GM21717 (cell line): ENCODE measurements around the gene SLC2A3.
"Not testable (repeated sequence)": the region's sequence is repeated elsewhere in the genome, so short reads cannot be mapped to it uniquely, and the experiment has no call there.

Experiments
- ATAC-seq: cut with Tn5 transposase; IDR thresholded peaks from one replicate; pipeline ENCODE4 v1.9.1; 2021; ENCODE audit warnings: mild to moderate bottlenecking, moderate library complexity; ENCODE audit not compliant: unreplicated experiment

SLC2A3 gene

DNA sequence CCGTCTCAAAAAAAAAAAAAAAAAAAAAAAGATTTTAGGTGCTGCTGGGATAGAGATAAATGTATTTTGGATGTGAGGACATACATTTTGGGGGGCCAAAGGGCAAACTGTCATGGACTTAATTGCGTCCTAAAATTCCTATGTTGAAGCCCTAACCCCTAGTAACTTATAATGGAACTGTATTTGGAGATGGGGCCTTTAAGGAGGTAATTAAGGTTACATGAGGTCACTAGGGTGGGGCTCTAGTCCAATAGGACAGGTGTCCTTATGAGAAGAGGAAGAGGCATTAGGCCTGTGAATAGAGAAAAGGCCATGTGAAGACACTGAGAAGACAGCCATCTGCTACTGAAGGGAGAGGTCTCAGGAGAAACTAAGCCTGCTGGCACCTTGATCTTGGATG is 17.9 kb upstream of the SLC2A3 start:
- not testable (repeated sequence) for ATAC-seq

DNA sequence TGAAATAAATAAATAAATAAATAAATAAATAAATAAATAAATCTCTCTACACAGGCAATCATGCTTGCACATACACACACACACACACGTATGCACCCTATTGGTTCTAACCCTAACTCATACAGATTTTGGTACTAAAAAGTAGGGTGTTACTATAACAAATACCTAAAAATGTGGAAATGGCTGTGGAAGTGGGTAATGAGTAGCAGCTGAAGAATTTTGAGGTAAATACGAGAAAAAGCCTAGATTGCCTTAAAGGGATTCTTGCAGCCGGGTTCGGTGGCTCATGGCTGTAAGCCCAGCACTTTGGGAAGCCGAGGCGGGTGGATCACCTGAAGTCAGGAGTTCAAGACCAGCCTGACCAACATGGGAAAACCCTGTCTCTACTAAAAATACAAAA is 15.7 kb upstream of the SLC2A3 start:
- no peak for ATAC-seq

DNA sequence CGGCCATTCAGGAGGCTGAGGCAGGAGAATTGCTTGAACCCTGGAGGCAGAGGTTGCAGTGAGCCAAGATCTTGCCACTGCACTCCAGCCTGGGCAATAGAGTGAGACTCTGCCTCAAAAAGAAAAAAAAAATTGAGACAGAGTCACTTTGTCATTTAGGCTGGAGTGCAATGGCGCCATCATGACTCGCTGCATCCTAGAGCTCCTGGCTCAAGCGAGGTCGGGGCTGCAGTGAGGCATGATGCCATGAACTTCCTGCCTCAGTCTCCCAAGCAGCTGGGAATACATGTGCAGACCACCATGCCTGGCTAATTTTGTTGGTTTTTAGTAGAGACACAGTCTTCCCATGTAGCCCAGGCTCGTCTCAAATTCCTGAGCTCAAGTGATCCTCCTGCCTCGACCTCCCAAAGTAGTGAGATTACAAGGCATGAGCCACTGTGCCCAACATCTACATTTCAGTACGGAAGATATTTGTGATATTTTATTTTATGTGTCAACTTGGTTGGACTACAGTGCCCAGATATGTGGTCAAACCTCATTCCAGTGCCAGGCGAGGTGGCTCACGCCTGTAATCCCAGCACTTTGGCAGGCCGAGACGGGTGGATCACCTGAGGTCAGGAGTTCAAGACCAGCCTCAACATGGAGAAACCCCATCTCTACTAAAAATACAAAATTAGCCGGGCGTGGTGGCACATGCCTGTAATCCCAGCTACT is 14.4 kb upstream of the SLC2A3 start:
- not testable (repeated sequence) for ATAC-seq

DNA sequence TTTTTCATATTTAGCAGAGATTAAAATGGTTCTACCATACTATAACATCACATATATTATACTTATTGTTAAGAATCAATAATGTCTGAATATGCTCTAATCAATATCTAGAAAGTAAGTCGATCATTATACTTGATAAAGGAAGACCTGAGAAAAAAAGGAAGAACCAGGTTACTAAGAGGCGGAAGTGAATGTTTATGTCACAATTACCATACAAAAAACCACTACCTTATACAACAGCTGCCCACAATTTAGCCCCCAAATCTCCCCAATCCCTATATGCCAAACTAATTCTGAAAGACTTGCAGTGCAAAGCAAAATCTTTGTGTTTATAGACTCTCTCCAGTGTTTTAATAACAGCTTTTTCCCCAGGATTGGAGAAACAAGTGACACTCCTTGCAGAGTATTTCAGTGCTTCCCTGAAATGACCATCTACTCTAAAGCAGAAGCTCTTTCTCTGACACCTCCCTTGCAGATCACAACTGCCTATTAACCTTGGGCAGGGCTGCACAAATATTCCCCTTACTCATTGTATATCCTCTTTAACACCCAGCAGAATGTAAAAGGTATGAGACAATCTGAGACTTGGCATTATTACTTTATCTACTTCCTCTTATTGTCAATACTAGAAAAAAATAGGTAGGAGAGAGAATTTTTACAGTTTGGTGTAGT is 12.7 kb upstream of the SLC2A3 start:
- no peak for ATAC-seq

DNA sequence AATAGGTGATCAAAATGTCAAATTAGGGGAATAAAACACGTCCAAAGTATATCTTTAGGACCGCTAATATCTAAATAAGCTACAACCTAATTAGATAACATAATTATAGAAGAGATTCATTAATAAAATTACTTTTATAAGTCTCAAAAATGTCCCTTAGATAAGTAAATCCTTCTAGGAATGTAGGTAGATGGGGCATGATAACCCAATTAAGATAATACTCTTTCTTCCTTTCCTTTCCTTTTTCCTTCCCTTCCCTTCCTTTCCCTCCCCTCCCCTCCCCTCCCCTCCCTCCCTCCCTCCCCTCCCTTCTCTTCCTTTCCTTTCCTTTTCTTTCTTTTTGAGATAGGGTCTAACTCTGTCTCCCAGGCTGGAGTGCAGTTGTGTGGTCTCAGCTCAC is 11.0 kb upstream of the SLC2A3 start:
- no peak for ATAC-seq

DNA sequence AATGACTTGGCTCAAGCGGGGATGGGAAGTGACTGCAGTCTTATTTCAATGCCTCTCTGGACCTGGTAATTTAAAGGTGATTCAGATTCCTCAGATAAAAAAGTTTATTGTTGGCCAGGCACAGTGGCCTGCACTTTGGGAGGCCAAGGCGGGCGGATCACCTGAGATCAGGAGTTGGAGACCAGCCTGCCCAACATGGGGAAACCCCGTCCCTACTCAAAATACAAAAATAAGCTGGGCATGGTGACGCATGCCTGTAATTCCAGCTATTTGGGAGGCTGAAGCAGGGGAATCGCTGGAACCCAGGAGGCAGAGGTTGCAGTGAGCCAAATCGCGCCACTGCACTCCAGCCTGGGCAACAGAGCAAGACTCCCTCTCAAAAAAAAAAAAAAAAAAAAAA is 8.8 kb upstream of the SLC2A3 start:
- ATAC-seq = not testable (repeated sequence)

DNA sequence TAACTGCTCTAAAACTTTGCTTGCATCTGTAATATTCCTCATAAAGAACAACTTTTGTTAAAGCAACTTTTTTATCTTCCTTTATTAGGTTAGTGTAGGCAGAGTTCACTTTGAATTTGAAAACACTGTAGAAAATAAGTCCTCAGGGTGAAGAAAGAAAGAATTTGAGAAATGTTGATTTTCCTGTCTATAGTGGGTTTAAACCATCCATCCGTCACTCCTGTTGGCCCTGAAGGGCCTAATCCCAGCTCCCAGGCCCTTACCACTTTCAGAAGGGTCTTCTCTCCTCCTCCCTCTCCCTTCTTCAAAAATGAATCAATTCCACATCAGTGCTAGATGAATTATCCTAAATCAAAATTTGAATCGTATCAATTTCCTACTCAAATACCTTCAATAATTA is 4.9 kb upstream of the SLC2A3 start:
- no peak for ATAC-seq

DNA sequence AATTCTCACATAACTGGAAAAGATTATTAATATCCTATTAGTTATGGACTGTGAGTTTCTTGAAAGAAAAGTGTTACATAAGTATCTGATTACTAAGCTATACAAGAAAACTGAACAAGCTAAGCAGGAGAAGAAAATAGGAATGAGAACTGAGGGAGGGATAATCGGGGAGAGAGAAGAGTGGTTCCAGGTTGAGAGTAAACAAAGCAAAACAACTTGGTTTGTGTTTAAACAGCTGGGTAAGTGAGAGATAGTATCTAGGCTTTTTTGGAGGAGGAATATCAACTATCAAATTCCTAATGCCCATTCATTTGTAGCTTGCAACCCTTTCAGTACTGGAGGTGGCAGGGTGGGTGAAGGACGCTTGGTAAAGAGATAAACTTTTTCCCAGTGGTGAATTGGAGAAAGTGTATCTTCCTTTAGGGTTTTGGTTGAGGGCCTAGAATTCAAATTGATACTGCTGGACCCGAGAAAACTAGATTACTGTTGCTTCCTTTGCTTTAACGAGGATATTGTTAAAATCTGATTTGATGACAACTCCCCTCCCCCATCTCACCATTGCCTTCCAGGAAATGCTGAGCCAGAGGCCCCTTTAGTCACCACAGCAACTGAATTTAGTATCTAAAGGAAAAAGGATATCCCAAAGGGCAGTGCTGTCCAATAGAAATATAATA is 2.0 kb upstream of the SLC2A3 start:
- ATAC-seq = no peak

DNA sequence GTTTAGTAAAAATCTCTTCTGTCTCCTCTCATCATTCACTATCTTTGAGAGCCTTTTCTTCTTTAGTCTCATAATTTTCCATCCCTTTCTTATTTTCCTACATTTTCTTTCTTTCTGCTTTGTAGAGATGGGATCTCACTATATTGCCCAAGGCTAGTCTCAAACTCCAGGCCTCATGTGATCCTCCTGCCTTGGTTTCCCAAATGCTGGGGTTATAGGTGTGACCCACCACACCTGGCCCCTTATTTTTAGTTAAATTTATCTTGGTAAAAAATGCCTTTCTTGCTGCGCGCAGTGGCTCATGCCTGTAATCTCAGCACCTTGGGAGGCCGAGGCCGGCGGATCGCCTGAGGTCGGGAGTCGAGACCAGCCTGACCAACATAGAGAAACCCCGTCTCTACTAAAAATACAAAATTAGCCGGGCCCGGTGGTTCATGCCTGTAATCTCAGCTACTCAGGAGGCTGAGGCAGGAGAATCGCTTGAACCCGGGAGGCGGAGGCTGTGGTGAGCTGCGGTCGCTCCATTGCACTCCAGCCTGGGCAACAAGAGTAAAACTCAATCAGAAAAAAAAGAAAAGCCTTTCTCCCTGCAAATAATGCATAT is 996 bp downstream of the SLC2A3 start:
- no peak for ATAC-seq

DNA sequence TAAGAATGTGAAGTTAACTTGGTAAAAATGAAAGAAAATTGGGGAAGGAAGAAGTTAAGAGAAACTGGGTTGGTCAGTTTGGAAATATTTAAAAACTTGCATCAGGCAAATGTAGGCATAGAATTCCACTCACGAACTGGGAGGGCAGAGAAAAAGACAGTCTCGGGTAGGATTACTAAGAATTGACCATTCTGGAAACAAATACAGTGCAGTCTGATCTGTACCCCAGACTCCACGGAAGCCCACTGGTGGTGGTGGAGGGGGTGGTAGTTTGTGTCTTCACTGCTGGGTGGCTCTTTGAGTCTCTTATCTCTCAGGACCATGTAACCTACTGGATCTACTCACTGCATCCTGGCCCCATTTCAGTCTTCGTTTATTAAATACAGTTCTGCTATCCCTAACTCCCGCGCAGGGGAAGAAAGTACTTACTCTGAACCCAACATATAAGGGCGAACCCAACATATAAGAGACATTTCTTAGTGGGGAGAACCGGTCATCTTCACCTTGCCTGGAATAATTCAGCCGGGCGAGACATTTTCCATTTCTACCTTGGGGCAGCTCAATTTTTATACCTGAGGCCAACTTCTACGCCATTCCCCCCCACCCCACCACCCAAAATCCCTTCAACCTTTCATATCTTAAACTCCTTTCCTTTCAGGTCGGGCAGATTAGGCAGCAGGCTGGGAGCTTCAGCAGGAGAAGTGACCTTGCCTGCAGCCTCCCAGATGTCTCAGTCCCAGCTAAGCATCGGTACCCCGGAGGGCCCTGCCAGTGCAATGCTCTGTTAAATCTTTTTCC is 1.7 kb downstream of the SLC2A3 start:
- no peak for ATAC-seq

DNA sequence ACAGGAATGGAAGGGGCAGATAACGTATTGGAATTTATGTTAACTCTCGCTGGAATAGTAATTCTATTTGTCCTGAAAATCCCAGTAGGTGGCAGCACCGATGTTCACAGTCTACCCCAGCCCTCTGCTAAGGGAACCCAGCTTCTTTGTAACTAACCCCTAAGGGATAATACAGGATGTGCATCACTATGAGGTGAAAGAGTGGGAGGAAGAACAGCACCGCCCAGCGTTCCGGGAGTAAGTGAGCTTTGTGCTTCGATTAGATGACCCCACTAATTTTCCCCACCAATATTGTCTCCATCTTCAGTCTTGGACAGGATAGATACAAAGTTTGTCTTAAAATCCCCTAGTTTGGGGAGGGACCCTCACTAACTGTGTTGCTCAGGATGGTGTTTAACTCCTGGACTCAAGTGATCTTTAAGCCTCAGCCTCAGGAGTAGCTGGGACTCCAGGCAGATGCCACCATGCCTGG is 2.7 kb downstream of the SLC2A3 start:
- ATAC-seq = peak; percentile 79

DNA sequence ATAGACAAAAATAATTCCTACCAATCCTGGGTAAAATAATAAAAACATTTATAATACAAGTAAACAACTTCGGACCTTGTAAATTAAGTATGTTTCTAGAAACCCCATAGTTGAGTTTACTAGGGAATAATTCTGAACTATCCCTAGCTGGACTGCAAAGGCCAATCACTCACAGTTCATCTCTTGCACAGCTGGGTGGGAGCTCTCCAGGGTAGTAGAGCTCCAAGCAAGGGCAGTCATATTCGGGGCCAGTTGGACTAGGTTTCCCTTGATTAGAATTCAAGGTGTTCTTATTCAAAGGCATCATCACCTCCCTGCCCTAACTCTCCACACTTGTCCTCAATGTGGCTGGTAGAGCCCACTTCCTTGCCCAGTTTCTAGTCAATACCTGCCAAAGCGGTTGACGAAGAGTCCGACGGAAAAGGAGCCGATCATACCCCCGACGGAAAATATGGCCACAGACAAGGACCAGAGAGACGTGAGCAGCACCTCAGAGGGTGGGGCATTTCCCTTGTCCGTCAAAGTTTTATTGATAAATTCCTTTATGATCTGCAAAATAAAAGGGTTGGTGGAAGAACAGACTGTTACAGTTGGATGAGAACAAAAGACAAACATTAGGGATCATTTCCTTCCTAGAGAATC is 3.3 kb downstream of the SLC2A3 start:
- not testable (repeated sequence) for ATAC-seq

DNA sequence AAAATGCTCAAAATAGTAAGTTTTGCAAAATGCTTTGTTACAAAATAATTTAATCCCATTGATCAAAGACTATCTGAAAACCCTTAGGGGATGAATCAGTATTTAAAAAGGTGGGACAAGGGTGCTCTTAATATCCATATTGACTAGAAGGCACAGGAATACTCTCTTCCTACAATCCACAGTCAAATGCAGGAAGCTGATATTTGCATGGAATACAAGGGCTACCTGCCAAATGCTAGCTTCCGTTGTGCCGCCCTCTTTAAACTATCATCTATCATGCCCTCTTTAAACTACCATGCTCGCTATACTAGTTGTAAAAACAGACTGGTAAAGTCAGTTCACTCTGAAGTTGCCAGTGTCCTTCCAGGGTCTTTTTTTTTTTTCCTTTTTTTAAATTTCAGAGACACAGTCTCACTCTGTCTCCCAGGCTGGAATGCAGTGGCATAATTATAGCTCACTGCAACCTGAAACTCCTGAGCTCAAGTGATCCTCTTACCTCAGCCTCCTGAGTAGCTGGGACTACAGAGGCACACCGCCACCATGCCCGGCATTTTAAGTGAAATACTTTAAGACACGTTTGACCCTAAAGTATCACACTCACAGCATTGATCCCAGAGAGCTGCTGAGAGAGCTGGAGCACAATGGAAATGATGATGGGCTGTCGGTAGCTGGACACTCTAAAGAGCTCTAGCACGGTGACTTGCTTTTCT is 6.7 kb downstream of the SLC2A3 start:
- no peak for ATAC-seq

DNA sequence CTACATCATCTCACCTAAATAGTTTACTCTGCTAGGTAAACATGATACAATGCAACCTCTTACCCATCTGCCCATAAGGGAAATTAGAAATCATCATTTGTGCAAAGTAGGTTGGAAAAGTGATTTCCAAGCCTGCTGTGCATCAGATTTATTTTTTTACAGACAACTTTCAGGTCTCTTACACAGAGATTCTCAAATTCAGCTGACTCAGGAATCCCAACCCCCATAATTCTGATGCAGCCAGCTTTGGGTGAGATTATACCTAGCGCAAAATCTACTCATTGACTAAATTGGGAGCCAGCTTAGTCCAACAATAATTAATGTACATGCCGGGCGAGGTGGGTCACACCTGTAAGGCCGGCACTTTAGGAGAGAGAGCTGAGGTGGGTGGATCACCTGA is 8.5 kb downstream of the SLC2A3 start:
- no peak for ATAC-seq

DNA sequence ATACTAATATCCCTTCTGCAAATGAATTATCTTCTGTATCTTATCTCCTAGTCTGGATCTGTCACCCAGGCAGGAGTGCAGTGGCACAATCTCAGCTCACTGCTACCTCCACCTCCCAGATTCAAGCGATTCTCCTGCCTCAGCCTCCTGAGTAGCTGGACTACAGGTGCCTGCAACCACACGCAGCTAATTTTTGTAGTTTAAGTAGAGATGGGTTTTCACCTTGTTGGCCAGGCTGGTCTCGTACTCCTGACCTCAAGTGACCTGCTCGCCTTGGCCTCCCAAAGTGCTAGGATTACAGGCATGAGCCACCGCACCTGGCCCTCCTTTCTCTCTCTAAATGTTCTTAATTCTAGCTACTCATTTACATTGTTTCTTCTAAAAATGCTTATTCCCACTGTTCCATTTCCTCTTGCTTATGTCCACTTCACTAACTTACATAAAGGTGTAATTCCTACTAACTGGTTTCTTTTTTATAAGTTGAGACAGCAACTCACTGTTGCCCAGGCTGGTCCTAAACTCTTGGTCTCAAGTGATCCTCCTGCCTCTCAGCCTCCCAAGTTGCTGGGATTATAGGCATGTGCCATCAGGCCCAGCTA is 9.8 kb downstream of the SLC2A3 start:
- ATAC-seq = not testable (repeated sequence)

DNA sequence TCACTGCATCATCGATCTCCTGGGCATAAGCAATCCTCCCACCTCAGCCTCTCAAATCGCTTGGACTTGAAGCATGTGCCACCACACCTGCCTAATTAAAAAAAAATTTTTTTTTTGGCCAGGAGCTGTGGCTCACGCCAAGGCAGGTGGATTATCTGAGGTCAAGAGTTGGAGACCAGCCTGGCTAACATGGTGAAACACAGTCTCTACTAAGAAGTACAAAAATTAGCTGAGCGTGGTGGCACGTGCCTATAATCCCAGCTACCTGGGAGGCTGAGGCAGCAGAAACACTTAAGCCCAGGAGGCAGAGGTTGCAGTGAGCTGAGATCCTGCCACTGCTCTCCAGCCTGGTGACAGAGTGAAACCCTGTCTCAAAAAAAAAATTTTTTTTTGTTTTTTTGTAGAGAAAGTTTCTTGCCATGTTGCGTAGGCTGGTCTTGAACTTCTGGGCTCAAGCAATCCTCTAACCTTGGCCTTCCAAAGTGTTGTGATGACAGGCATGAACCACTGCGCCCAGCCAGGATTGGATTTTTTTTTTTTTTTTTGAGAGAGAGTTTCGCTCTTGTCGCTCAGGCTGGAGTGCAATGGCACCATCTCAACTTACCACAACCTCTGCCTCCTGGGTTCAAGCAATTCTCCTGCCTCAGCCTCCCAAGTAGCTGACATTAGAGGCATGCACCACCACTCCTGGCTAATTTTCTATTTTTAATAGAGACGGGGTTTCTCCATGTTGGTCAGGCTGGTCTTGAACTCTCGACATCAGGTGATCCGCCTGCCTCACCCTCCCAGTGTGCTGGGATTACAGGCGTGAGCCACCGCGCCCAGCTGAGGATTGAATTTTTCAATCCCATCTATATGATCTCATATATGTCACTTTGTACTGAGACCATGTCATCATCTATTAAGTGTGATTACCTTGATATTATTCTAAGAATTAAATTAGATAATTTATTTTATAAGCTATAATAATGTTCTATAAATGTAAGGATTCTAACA is 12.4 kb downstream of the SLC2A3 start:
- ATAC-seq = no peak

DNA sequence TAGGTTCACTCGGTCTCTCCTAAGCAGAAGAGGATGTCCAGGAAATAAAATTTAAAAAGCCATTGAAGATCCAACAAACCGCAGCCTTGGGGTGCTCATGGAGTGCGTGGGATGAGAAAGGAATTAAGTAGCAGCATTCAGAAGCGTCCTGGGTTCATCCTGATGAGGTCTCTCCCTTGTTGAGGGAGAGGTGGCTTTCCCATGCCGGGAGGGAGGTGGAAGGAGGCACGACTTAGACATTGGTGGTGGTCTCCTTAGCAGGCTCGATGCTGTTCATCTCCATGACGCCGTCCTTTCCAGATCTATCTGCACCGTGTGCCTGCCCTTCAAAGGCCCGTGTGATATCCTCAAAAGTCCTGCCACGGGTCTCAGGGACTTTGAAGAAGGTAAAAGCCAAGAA is 14.8 kb downstream of the SLC2A3 start:
- ATAC-seq = not testable (repeated sequence)

DNA sequence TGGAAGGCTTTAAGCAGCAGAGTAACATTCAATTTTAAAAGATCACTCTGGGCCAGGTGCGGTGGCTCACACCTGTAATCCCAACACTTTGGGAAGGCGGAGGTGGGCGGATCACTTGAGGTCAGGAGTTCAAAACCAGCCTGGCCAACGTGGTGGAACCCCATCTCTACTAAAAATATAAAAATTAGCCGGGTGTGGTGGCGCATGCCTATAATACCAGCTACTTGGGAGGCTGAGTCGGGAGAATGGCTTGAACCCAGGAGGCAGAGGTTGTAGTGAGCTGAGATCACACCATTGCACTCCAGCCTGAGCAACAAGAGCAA is 17.8 kb downstream of the SLC2A3 start:
- not testable (repeated sequence) for ATAC-seq
